NCI-H1930 (cell line): ENCODE results near the gene RAB44.
A peak's percentile ranks its signal among the peaks of the same experiment; 100 is the strongest.
"Not testable (repeated sequence)": the region's sequence is repeated elsewhere in the genome, so short reads cannot be mapped to it uniquely, and the experiment has no call there.

Source experiments
- DNase-seq, 2 experiments: peaks; one replicate each; lab custom pipeline; 2025; lab: John Stamatoyannopoulos, UW

RAB44 gene

GRCh38 chr6:36697481-36697903, at the start of gene RAB44:
RAB44 (plus strand) TSS chr6:36697826; CDS start chr6:36704236, 6,410 bp downstream.
- DNase-seq, result no peak

GRCh38 chr6:36649086-36649485, 48.5 kb upstream of the RAB44 start:
- DNase-seq, result no peak

- DNase-seq, result no peak
These were observed 47.7 kb upstream of the RAB44 start for GRCh38 chr6:36649701-36650484.

- DNase-seq, result no peak
These were observed 46.7 kb upstream of the RAB44 start for GRCh38 chr6:36650848-36651478.

GRCh38 chr6:36651659-36652379, 45.8 kb upstream of the RAB44 start:
- DNase-seq, result no peak

- DNase-seq, result not testable (repeated sequence)
These were observed 43.2 kb upstream of the RAB44 start for GRCh38 chr6:36654469-36654868.

- DNase-seq, result no peak
These were observed 42.4 kb upstream of the RAB44 start for GRCh38 chr6:36655085-36655724.

GRCh38 chr6:36656441-36656840, 41.2 kb upstream of the RAB44 start:
- no peak for DNase-seq

- no peak for DNase-seq
These were observed 40.4 kb upstream of the RAB44 start for GRCh38 chr6:36657271-36657670.

- no peak for DNase-seq
These were observed 39.6 kb upstream of the RAB44 start for GRCh38 chr6:36657942-36658544.

- no peak for DNase-seq
These were observed 38.4 kb upstream of the RAB44 start for GRCh38 chr6:36659271-36659670.

- no peak for DNase-seq
These were observed 36.7 kb upstream of the RAB44 start for GRCh38 chr6:36660771-36661471.

GRCh38 chr6:36662380-36662779, 35.2 kb upstream of the RAB44 start:
- DNase-seq, result no peak

- no peak for DNase-seq
These were observed 34.8 kb upstream of the RAB44 start for GRCh38 chr6:36662827-36663256.

GRCh38 chr6:36663504-36664446, 33.9 kb upstream of the RAB44 start:
- DNase-seq, result no peak

GRCh38 chr6:36665180-36665579, 32.4 kb upstream of the RAB44 start:
- DNase-seq, result no peak

- DNase-seq, result no peak
These were observed 31.3 kb upstream of the RAB44 start for GRCh38 chr6:36666287-36666686.

- peak; percentile 26 to 52 for DNase-seq
These were observed 30.6 kb upstream of the RAB44 start for GRCh38 chr6:36666826-36667591.

- DNase-seq, result no peak
These were observed 29.0 kb upstream of the RAB44 start for GRCh38 chr6:36668591-36668990.
